ENCODE measurements around the gene OLFM2.
"Not testable (repeated sequence)": the region's sequence is repeated elsewhere in the genome, so short reads cannot be mapped to it uniquely, and the experiment has no call there.

Gene OLFM2

DNA sequence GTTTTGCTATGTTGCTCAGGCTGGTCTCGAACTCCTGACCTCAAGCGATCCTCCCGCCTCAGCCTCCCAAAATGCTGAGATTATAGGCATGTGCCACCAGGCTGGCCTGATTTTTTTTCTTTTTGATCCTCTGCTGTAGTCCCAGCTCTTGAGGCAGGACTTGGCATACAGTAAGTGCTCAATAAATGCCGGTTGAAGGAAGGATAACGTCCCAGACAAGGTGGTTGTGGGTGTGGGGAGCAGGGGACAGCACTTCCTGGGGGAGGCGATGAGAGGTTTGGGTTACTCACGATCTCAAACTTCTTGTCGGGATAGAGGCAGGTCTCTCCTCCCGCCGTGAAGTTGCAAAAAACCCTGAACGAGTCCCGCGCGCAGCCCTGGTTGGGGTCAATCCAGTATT, 29.7 kb upstream of the OLFM2 start:
- Histone ChIP-seq H3K27ac (ENCODE audit: low read length) (no peak overlapping the region), H3K9me3 (ENCODE audit: control insufficient read depth, insufficient read depth, low read length) (no peaks in the 10 kb centered on the region), H3K4me1 (ENCODE audit: control insufficient read depth, insufficient read depth, low read length) (no peaks in the 10 kb centered on the region), H3K4me3 (ENCODE audit: low read length) (peak overlapping the region; percentile 39; the same call in 1 of the 2 replicates), H3K36me3 (ENCODE audit: control insufficient read depth, insufficient read depth, low read length) (no peaks in the 10 kb centered on the region), H3K27me3 (ENCODE audit: control insufficient read depth, insufficient read depth, low read length) (no peaks in the 10 kb centered on the region; the same call in 1 of the 2 replicates)
- no peak for DNase-seq (ENCODE audit: low read depth, low spot score)
- no CpG with 5 or more reads among the region's 14 CpGs for WGBS (ENCODE audit: insufficient coverage, insufficient read length)

DNA sequence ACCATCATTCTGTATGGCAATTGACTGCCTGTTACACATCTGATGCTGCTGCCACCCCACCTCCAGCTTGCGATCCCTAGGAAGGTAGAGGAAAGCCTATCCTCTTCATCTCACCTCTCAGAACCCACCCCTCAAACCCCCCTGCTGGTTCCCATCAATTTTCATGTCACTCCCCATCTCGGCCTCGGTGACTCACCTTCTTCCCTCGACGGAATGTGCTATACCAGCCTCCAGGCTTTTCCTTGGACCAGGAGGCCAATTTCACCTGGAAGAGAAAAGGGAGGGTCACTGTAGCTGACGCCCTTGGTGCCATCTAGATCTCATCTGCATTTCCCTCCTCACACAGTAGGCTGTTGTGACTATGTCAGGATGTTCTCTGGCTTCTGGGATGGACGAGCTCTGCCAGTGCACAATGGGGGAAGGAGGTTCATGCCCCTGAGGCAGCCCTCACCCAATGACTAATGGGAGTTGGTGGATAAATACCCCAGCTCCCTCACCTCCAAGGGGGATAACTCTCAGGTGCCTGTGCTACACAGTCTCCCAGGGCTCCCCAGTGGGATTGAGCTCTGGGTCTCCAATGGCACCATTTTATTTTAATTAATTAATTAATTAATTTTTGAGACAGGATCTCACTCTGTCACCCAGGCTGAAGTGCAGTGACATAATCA, 26.4 kb upstream of the OLFM2 start:
- no peak for DNase-seq (ENCODE audit: low read depth, low spot score)
- no peaks in the 10 kb centered on the region for H3K4me1 ChIP-seq (ENCODE audit: control insufficient read depth, insufficient read depth, low read length)

GRCh38 chr19:9961103-9961502, 24.8 kb upstream of the OLFM2 start:
- Histone ChIP-seq H3K4me3 (ENCODE audit: low read length) (no peak overlapping the region), H3K27me3 (ENCODE audit: control insufficient read depth, insufficient read depth, low read length) (peaks cover 2% of the 10 kb centered on the region; the same call in 1 of the 2 replicates), H3K36me3 (ENCODE audit: control insufficient read depth, insufficient read depth, low read length) (no peaks in the 10 kb centered on the region), H3K9me3 (ENCODE audit: control insufficient read depth, insufficient read depth, low read length) (no peaks in the 10 kb centered on the region), H3K27ac (ENCODE audit: low read length) (no peak overlapping the region), H3K4me1 (ENCODE audit: control insufficient read depth, insufficient read depth, low read length) (no peaks in the 10 kb centered on the region)
- no CpG with 5 or more reads among the region's 4 CpGs for WGBS (ENCODE audit: insufficient coverage, insufficient read length)
- DNase-seq (ENCODE audit: low read depth, low spot score) = no peak

More for the DNA sequence above, 26.4 kb upstream of the OLFM2 start:
- H3K36me3 ChIP-seq (ENCODE audit: control insufficient read depth, insufficient read depth, low read length) = no peaks in the 10 kb centered on the region
- no CpG with 5 or more reads among the region's 7 CpGs for WGBS (ENCODE audit: insufficient coverage, insufficient read length)
- no peak overlapping the region for H3K27ac ChIP-seq (ENCODE audit: low read length)
- no peak overlapping the region for H3K4me3 ChIP-seq (ENCODE audit: low read length)
- peaks cover 2% of the 10 kb centered on the region; the same call in 1 of the 2 replicates for H3K27me3 ChIP-seq (ENCODE audit: control insufficient read depth, insufficient read depth, low read length)
- H3K9me3 ChIP-seq (ENCODE audit: control insufficient read depth, insufficient read depth, low read length) = no peaks in the 10 kb centered on the region

DNA sequence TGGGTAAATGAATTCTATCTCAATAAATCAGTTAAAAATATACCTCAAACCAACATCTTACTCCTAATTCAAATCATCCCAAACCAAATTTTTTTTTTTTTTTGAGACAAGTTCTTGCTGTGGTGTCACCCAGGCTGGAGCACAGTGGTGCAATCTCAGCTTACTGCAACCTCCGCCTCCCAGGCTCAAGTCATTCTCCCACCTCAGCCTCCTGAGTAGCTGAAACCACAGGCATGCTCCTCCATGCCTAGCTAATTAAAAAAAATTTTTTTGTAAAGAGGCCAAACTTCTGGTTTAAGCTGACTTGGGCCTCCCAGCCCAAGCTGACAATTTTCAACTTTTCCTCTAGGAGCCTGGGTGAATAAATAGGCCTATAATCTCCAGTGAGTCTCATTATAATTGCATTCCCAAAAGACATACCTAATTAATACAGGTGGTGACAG, 22.1 kb upstream of the OLFM2 start:
- Histone ChIP-seq H3K4me3 (ENCODE audit: low read length) (no peak overlapping the region), H3K27me3 (ENCODE audit: control insufficient read depth, insufficient read depth, low read length) (0 out of 2 replicates have a peak, but pooled peaks cover 2% of the 10 kb centered on the region), H3K27ac (ENCODE audit: low read length) (no peak overlapping the region), H3K36me3 (ENCODE audit: control insufficient read depth, insufficient read depth, low read length) (no peaks in the 10 kb centered on the region), H3K9me3 (ENCODE audit: control insufficient read depth, insufficient read depth, low read length) (no peaks in the 10 kb centered on the region), H3K4me1 (ENCODE audit: control insufficient read depth, insufficient read depth, low read length) (no peaks in the 10 kb centered on the region)
- no CpG with 5 or more reads among the region's 1 CpG for WGBS (ENCODE audit: insufficient coverage, insufficient read length)
- no peak for DNase-seq (ENCODE audit: low read depth, low spot score)

GRCh38 chr19:9956956-9957355, 20.6 kb upstream of the OLFM2 start:
- Histone ChIP-seq H3K9me3 (ENCODE audit: control insufficient read depth, insufficient read depth, low read length) (no peaks in the 10 kb centered on the region), H3K27me3 (ENCODE audit: control insufficient read depth, insufficient read depth, low read length) (0 out of 2 replicates have a peak, but pooled peaks cover 2% of the 10 kb centered on the region), H3K27ac (ENCODE audit: low read length) (no peak overlapping the region), H3K4me3 (ENCODE audit: low read length) (no peak overlapping the region), H3K4me1 (ENCODE audit: control insufficient read depth, insufficient read depth, low read length) (peaks cover 2% of the 10 kb centered on the region; the same call in 1 of the 2 replicates), H3K36me3 (ENCODE audit: control insufficient read depth, insufficient read depth, low read length) (no peaks in the 10 kb centered on the region)
- no peak for DNase-seq (ENCODE audit: low read depth, low spot score)
- no CpG with 5 or more reads among the region's 3 CpGs for WGBS (ENCODE audit: insufficient coverage, insufficient read length)

- Histone ChIP-seq H3K27ac (ENCODE audit: low read length) (no peak overlapping the region), H3K4me1 (ENCODE audit: control insufficient read depth, insufficient read depth, low read length) (peaks cover 2% of the 10 kb centered on the region; the same call in 1 of the 2 replicates), H3K27me3 (ENCODE audit: control insufficient read depth, insufficient read depth, low read length) (no peaks in the 10 kb centered on the region), H3K4me3 (ENCODE audit: low read length) (no peak overlapping the region), H3K9me3 (ENCODE audit: control insufficient read depth, insufficient read depth, low read length) (no peaks in the 10 kb centered on the region), H3K36me3 (ENCODE audit: control insufficient read depth, insufficient read depth, low read length) (no peaks in the 10 kb centered on the region)
- no peak for DNase-seq (ENCODE audit: low read depth, low spot score)
- no CpG with 5 or more reads among the region's 18 CpGs for WGBS (ENCODE audit: insufficient coverage, insufficient read length)
Observed at GRCh38 chr19:9953802-9954542, 17.7 kb upstream of the OLFM2 start.

DNA sequence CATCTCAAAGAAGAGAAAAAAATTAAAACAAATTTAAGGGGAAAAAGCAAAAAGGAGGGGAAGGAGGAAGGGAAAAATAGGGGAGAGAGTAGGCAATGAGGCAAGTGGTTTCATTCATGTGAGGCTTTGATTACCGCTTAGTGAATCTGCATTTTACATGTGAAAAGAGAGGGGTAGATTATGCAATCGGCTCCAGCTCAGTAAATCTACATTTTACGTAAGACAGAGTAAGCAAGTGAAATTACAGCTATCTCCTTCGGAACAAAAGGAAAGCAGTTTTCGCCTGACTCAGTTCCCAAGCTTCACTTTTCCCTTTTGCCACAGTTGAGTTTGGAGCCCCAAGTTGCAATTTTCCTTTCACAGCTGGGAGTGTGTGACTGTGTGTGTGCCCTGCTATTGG, 16.0 kb upstream of the OLFM2 start:
- whole genome bisulfite sequencing (ENCODE audit: insufficient coverage, insufficient read length) = no CpG with 5 or more reads among the region's 5 CpGs
- Histone ChIP-seq H3K4me1 (ENCODE audit: control insufficient read depth, insufficient read depth, low read length) (peaks cover 2% of the 10 kb centered on the region; the same call in 1 of the 2 replicates), H3K36me3 (ENCODE audit: control insufficient read depth, insufficient read depth, low read length) (no peaks in the 10 kb centered on the region), H3K27ac (ENCODE audit: low read length) (no peak overlapping the region), H3K27me3 (ENCODE audit: control insufficient read depth, insufficient read depth, low read length) (no peaks in the 10 kb centered on the region), H3K4me3 (ENCODE audit: low read length) (no peak overlapping the region), H3K9me3 (ENCODE audit: control insufficient read depth, insufficient read depth, low read length) (no peaks in the 10 kb centered on the region)
- DNase-seq (ENCODE audit: low read depth, low spot score) = no peak

DNA sequence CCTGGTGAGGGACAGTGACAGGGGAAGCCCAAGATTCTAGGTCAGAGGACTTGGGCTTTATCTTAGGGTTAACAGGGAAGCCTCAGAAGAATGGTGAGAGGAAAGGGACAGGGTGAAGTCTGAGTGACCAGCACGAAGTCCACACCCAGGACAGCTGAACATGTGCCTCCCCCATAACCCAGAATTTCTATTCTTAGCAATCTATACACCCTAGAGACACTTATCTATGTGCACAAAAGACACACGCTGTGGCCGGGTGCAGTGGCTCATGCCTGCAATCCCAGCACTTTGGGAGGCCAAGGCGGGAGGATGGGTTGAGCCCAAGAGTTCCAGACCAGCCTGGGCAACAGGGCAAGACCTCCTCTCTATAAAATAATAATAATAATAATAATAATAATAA, 11.1 kb upstream of the OLFM2 start:
- H3K4me3 ChIP-seq (ENCODE audit: low read length) = no peak overlapping the region
- no peaks in the 10 kb centered on the region for H3K27me3 ChIP-seq (ENCODE audit: control insufficient read depth, insufficient read depth, low read length)
- no peaks in the 10 kb centered on the region for H3K9me3 ChIP-seq (ENCODE audit: control insufficient read depth, insufficient read depth, low read length)
- no CpG with 5 or more reads among the region's 4 CpGs for WGBS (ENCODE audit: insufficient coverage, insufficient read length)
- no peak for DNase-seq (ENCODE audit: low read depth, low spot score)
- no peaks in the 10 kb centered on the region for H3K36me3 ChIP-seq (ENCODE audit: control insufficient read depth, insufficient read depth, low read length)
- peaks cover 4% of the 10 kb centered on the region; the same call in 1 of the 2 replicates for H3K4me1 ChIP-seq (ENCODE audit: control insufficient read depth, insufficient read depth, low read length)
- H3K27ac ChIP-seq (ENCODE audit: low read length) = no peak overlapping the region

DNA sequence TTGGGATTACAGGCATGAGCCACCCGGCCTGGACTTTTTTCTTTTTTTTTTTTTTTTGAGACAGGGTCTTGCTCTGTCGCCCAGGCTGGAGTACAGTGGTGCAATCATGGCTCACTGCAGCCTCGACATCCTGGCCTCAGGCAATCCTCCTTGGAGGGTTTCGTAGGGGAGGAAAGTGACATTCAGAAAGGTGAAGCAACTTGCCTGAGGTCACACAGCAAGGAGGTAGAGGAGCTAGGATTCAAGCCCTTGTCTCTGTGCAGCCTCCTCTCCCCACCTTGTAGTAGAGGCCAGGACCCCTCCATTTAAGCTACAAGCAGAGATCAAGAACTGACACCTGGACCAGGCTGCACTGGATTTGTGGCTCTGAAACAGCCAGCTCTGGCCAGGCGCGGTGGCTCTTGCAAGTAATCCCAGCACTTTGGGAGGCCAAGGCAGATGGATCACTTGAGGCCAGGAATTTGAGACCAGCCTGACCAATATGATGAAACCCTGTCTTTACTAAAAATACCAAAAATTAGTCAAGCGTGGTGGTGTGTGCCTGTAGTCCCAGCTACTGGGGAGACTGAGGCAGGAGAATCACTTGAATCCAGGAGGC, 10.3 kb upstream of the OLFM2 start:
- H3K36me3 ChIP-seq (ENCODE audit: control insufficient read depth, insufficient read depth, low read length); DNase-seq (ENCODE audit: low read depth, low spot score); H3K9me3 ChIP-seq (ENCODE audit: control insufficient read depth, insufficient read depth, low read length); H3K27ac ChIP-seq (ENCODE audit: low read length); H3K27me3 ChIP-seq (ENCODE audit: control insufficient read depth, insufficient read depth, low read length); H3K4me3 ChIP-seq (ENCODE audit: low read length); H3K4me1 ChIP-seq (ENCODE audit: control insufficient read depth, insufficient read depth, low read length): not testable (repeated sequence)
- WGBS (ENCODE audit: insufficient coverage, insufficient read length) = no CpG with 5 or more reads among the region's 7 CpGs

GRCh38 chr19:9945319-9945966, 9.1 kb upstream of the OLFM2 start:
- Histone ChIP-seq H3K4me1 (ENCODE audit: control insufficient read depth, insufficient read depth, low read length) (peaks cover 4% of the 10 kb centered on the region; the same call in 1 of the 2 replicates), H3K36me3 (ENCODE audit: control insufficient read depth, insufficient read depth, low read length) (no peaks in the 10 kb centered on the region), H3K27me3 (ENCODE audit: control insufficient read depth, insufficient read depth, low read length) (no peaks in the 10 kb centered on the region), H3K9me3 (ENCODE audit: control insufficient read depth, insufficient read depth, low read length) (no peaks in the 10 kb centered on the region), H3K4me3 (ENCODE audit: low read length) (no peak overlapping the region), H3K27ac (ENCODE audit: low read length) (no peak overlapping the region)
- no peak for DNase-seq (ENCODE audit: low read depth, low spot score)
- WGBS (ENCODE audit: insufficient coverage, insufficient read length) = 100% methylated on average over 1 of the region's 18 CpGs
